Stimulated activated CD4-positive, alpha-beta T cell treated with anti-CD3 and anti-CD28 coated beads, Interleukin-2, amount 100 ng/mL, for 48 hours (primary cell): ENCODE data around the gene LRPAP1.
"Not testable (repeated sequence)": the region's sequence is repeated elsewhere in the genome, so short reads cannot be mapped to it uniquely, and the experiment has no call there.

ENCODE experiments used
- DNase-seq, 2 donors: peaks; one replicate each; pipeline ENCODE4 v3.0.0-alpha.2; 2020

Gene LRPAP1

DNA sequence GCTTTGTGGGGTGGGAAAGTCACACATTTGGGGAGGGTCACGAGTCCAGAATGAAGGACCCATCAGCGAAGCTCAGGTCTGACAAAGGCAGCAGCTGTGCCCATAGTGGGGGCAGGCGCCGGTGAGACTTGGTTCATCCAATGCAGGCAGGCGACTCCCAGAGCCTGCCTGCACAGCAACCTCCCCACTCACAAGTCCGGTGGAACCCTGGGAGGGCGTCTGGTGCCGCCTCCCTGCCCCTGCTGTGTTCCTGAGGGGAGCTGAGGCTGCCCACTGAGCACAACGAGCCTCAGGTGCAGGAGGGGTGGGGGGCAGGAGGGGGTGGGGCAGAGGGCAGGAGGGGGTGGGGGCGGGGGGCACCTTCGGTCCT lies 13.7 kb downstream of the LRPAP1 start:
- no peak for DNase-seq

DNA sequence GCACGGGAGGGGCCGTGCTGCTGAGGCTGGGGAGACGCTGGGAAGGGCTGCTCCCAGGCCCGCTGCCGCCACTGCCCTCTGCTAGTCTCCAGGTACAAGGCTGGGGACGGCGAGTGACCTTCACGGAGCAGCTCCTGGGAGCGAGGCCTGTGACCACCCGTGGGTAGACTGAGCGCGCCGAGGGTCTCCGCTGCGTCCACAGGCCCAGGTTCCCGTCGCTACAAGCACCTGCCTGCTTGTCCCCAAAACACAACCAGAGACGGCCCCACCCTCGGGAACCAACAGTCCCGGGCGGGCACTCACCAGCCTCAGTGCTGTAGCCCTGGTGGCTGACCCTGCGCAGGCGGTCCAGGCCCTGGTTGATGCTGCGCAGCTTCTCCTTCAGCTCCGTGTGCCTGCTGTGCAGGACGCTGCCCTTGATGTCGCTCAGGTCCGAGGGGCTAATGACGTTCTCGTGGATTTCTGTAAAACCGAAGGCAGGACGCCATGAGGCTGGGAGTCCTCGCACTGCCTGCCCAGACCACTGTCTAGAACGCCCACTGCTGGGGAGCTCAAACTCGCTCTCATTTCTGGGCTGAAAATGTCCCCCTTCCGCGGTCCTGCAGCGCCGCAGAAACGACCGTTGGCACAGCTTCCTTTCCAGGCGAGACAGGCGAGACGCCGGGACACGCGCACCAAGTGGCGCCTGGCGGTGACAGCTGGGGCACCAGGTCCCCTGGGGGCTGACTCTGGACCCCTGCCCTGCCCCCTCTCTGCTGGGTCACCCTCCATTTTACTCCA lies 14.3 kb downstream of the LRPAP1 start:
- no peak for DNase-seq

DNA sequence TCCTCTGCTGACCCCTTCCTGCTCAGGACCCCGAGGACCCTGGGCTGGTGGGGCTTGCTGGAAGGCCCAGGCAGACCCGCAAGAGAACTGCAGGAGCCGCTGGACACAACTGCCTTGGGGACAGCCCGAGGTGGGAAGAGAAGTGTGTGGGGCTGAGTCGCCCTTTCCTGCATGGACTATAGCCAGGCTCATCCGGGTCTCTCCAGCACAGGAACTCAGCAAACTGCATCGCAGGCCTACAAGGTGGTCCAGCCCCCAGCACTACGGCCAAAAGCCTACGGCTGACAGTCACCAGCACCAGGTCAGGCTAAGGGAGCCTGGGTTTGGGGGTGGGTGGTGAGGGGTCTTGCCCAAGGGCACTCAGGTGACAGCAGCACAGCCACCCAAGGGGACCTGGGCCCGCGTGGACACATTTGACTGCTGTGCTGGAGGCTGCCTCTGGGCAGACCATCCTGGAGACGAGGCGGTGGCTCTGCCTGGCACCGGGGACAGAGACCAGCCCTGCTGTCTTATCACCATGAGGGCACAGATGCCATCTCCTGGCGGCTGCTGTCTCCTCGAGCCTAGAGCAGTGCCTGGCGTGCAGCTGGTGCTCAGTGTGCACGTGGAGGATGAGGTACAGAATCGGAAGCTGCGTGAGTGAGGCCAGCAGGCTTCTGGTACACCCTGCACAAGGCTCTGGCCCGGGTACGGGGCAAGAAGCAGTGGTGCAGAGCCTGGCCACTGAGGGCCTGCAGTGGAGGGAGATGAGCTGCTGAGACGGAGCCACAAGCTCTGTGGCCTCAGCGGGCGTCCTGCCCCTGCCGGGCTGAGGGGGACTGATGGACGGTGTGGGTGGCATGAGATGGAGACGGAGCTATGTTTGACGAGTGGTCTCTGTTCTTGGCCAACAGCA lies 15.1 kb downstream of the LRPAP1 start:
- no peak for DNase-seq

DNA sequence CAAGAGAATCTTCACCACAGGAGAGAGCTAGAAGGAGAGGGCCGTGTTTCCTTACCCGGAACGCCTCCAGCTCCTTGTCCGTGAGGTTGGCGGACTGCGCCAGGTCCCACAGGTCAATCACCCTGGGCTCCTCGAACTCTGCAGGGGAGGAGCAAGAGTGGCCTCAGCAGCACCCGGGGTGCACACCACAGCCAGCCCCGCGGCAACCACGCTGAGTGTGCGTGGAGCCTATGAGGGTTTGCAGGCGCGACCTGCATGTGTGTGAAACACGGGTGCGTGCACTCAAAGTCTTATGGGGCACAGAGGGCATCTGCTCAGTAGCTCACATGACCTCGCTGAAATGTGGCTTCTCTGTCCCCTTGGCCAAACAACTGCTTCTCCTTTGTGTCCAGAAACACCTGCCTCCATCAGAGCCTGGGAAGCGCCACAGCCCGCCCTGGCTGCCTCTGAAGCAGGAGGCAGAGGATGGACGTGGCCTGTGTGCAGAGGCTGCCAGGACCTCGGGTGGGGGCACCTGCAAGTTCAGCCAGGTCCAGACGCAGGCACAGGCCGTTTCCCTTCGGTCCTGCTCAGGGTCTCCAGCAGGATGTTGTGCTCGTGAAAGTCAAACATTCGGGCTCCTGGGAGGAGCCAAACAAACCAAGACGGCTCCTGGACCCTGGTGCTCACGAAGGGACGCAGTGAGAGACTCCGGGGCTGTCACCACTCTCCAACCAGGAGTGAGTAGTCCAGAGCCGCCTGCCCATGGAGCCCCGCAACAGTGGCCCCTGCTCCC lies 16.0 kb downstream of the LRPAP1 start:
- DNase-seq, result no peak

DNA sequence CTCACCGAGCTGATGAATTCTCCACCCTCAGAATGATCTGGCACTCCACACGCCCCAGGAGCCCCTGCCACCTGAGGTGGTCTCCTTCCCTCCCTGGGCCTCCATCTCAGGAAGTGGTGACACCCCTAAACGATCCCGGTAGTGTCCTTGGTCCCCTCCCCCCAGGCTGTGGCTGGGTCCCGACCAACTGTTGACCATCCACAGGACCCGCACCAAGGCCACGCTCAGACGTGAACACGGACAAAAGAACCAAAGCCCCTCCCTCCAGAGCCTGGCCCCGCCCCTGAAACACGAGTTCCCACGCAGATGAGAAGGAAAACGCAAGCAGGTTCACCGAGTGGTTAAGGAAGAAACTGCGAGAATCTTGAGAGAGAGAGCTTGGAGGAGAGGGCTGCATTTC lies 16.6 kb downstream of the LRPAP1 start:
- no peak for DNase-seq

DNA sequence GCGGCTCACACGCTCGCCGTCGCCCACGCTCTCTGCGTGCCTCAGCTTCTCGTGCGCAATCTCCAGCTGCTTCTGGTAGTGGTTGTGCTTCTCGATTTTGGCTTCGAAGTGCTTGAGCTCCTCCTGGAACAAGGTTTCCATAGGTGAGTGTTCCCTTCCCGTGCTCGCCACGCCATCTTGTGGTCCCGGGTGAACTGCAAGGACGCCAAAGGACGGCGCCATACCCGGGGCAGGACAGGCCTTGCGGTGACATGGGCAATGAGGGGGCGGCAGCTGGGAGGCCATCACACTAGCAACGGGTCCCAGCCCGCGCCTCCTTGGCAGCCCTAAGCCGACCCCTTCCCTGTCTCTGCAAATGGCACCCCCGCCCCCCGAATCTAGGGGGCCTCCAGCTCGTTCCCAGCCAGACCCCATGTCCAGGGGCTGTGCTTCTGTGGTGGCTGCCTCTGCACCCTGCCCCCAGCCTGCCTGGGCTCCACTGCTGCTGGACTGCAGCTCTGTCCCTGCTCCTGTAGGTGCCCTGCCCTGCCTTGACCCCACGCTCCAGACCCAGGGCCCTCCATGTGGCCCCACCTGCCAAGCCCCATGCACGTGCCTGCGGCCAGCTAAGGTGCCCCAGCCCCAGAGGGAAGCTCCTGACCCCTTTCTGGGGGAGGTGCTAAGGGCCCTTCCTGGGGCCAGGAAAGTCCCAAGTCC lies 17.3 kb downstream of the LRPAP1 start:
- no peak for DNase-seq

DNA sequence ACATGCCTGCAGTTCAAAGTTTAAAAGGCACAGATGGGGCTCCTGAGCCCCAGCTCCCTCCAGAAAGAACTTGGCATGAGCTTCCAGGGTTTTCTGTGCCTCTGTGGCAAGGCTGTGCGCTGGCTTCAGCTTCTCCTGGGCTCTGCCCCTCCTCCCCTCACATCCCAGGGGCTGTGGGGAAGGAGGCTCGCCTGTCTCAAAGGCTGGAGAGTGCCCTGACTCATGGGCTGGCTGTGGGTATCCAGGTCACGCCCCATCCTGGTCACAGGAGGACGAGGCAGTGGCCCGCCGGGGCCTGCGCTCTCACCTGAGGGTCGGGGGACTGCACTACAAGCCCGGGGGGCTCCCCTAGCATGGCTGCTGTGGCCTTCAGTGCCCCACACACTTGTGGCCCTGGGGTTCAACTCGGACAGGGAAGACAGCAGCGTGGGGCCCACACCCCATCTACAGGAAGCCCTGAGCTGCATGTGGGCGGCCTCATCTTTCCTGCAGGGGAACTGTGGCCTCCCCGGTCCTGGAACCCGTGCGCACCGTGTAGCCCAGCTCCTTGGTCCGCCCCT lies 17.9 kb downstream of the LRPAP1 start:
- DNase-seq, result no peak

DNA sequence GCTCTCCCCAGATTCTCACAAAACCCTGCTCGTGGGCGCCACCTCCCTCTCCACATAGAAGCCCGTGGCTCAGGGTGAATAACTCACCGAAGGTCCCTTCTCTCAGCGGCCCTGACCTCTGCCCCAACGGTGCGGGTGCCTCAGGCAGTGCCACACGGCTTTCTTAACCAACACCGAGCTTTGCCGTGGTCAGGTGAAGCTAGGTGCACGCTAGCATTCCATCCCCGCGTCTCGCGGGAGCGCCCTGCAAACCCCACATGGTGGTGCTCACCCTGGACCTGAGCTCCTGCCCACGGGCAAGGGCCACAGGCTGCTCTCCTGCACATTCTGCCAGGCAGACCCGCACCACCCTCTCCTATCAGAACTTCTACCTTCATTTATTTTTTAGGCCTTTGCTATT lies 18.4 kb downstream of the LRPAP1 start:
- no peak for DNase-seq

DNA sequence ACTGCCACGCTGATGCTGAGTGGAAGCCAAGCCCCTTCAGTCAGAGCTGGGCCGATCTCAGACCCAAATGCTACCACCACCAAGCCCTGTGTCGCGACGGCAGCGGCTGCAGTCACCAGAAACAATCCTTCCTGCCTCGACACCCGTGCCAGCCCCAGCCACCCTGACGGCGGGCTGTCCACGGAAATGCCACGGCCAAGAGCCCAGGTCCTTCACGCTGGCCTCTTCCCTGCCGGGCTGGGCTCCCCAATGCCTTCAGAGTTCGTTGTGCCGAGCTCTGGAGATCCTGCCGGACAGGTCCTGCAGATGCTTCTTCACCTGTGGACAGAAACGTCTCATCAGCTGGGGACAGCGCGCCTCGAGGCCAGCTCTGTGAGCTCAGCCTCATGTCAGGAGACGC lies 19.5 kb downstream of the LRPAP1 start:
- no peak for DNase-seq

DNA sequence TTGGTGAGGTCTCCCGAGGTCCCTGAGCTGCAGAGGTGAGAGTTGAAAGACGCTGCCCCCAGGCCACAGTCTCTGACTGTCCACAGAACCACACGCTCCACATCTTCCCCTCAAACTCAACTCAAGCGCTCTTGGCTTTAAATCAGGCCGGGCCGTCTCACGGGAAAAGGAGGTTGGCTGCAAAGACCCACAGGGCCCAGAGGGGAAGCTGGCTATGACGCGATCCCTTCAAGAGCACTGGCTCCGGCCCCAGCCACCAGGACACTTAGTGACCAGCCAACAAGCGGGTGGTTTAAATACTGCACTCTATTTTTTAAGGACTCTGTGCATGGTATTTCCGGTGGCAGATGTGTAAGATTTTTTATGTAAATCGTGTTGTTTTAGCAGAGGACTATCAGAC lies 19.9 kb downstream of the LRPAP1 start:
- DNase-seq, result no peak

DNA sequence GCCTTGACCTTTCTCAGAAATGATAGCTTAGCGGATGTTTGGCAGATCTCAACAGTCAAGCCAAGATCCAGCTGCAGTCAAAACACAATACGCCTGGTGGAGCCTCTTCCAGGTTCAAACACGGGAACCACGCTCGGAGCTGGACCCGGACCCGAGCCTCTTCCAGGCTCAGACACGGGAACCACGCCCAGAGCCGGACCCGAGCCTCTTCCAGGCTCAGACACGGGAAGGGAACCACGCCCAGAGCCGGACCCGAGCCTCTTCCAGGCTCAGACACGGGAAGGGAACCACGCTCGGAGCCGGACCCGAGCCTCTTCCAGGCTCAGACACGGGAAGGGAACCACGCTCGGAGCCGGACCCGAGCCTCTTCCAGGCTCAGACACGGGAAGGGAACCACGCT lies 20.6 kb downstream of the LRPAP1 start:
- not testable (repeated sequence) for DNase-seq

DNA sequence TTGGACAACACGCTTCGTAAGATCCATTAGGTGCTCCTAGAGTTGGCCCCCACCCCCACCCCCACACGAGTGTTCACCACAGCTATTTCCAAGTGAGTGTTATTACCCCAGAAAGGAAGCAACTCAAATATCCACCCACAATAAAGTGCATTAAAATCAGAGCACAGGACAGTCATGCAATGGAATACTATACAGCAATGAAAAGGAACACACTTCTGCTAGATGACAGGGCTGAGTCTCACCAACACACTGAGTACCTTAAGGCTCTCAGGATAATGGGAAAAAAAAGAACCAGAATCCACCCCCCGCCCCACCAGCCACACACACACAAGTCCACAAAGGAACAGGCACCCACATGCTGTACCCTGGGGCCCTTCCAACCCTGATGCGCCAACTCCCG lies 21.0 kb downstream of the LRPAP1 start:
- DNase-seq, result no peak

DNA sequence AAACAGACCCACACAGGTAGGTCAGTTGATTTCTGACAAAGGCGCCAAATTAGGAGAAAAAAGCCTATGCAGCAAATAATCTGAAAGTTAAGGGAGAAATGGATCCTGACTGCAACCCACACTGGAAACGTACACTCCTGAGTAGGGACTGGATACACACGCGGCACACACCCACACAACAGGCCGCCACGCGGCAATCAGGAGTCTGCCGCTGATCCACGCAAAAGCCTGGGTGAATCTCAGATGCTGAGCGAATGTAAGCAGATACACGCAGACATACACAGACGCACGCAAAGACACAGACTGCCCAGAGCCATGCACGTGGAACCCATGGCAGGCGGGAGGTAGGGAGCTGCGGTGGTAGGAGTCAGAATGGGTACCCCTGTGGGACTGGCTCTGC lies 21.7 kb downstream of the LRPAP1 start:
- no peak for DNase-seq

DNA sequence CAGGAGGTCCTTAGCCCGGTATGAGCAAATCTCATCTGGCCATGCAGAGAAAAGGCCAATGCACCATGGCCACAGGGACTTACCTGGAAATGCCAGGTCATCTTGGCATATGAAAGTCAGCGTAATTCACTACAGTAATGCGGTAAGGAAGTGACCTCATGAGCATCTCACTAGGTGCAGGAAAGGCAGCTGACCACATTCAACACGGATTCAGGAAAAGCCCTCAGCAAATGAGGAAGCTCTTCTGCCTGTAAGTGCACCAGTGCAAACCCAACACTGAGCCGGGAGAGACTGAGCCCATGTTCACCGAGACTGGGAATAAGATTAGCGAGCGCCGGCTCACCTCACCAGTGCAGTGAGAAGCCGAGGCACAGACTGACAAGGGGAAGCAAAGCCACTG lies 23.7 kb downstream of the LRPAP1 start:
- no peak for DNase-seq

DNA sequence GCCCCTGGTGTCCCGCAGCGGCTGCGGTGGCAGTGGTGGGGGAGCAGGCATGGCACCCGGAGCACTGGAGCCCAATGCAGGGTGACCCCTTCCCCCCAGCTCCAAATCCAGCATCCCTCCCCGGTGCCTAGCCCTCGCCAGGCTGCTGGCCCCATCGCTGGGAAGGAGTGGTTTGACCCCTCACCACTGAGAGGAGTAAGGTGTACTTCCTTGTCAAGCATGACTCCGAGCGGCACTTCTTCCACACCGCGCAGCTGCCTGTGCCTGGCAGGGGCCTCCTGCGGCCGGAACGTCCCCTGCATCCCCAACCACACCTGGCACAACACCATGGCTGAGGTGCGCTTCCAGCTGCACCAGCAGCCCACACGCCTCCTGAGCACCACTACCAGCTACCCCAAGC lies 27.0 kb downstream of the LRPAP1 start:
- DNase-seq, result no peak

DNA sequence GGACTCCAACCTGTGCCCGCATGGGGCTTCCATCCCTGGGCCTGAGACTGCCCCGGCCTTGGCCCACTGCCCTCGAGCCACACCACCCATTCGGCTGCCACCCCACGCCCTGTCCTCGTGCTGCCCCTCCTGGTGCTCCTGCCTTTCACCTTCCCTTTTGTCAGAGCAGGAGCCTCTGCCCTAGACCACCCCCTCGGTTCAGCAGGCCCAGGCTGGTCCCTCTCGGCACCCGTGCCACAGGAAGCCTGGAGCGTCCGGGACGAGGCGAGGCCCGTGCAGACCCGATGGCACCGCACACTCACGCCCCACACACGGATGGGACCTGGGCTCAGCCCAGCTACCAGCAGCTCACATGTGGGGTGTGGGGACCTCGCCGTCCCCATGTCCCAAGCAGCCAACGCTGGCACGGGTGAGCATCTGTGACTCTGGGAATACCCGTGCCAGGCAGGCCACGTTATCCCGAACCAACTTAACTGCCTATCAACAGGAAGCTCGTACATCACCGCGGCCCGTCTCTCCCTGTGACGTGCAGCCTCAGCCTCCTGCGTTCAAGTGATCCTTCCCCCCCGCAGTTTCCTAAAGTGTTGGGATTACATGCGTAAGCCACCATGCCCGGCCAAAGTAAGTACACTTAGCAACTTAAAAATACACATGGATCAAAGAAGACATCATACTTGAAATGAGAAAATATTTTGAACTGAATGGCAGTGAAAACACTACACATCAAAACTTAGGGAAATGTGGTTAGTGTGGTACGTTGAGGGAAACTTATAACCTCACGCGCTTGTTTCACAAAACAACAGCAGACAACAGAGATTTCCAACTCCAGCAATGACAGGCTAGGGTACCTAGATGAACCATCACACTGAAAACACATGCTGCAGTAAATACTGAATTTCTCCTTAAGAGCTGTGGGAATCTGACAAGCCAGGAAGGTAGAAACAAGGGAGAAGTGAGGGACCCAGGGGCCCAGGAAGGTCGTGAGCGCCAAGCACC lies 29.0 kb downstream of the LRPAP1 start:
- no peak for DNase-seq

DNA sequence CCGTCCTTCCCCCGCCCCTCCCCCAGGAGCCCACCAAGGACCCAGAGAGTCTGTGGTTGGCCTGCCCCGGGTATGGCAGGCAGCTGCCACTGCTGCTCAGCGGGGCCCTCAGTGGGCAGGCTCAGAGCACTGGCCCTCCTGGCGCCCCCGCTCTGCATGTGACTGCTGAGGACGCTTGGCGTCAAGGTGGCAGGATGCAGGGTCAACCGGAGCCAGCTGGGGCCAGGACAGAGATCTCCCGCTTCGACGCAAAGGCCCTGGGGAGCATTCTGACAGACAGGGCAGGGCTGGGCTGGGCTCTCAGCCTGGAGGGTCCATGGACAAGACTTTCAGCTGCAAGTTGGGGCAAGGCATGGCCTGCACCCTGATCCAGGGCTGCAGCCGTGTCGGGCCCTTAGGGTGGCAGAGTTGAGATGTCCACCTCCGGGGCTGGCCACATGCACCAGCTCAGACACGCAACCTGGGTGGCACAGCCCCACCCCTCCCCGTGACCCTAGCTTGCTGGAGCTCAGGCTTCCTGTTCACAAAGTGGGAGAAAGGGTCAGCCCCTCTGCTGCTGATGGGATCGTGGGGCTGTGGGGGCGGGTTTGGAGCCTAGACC lies 30.3 kb downstream of the LRPAP1 start:
- no peak for DNase-seq

DNA sequence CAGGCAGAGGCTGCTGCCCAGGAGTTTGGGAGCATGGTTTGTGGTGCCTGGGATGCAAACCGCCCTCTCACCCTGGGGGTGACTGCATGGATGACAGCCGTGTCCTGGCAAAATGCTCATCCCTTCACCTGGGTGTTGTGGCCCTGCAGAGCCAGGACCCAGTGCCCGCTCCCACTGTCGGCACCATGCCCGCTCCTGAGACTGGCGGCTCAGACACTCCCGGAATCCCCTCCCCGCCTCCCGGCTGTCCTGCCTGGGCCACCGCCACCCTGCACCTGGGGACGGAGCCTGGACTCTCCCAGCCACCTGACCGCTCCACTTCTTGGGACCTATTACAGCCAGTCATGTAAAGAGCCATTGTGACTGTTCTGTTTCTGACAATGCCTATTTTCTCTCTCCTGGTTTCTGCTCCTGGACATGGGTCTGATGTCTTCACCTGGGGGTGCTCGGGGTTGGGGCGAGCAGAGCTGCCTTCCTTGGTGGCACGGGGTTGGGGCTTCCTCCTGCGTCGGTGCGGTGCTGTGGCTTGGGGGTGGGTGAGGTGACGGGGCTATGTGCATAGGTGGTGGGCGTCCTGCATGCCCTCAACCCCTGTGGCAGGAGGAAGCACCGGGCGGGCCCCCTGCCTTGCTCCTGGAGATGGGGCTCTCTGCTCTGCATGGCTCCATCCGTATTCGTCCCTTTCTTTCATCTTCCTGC lies 30.9 kb downstream of the LRPAP1 start:
- no peak for DNase-seq

DNA sequence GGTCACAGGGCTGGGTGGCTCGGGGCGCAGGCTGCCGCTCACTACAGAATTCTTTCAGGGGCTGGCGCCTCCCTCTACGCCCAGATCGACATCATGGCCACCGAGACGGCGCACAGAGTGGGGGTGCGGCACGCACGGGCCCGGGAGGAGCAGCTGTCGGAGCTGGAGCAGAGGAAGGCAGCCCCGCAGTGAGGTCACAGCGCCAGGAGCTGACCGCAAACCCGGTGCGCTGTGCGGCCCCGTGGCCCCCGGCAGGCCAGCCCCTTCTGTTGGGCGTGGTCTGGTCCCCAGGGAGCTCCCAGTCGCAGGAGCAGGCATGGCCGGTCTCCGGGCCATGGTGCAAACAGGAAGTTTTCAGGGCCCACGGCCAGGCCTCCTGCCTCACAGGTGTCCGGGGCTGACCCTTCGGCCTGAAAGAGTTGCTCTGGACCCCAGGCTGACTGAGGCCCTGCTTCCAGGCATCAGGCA lies 31.6 kb downstream of the LRPAP1 start:
- no peak for DNase-seq

DNA sequence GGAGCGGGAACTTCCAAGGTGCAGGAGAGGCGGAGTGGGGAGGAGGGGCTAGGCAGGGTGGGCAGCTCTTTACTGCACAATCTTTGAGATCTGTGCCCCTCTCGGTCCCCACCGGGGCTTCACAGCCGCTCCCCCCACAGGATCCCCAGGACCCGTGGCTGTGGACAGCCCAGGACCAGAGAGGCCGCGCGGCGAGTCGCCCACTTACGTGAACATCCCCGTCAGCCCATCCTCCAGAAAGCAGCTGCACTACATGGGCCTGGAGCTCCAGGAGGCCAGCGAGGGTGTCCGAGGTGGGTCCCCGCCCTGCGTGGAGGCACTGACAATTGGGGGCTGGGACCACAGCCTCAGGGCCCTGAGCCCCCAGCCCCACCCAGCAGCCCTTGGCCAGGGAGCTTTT lies 32.1 kb downstream of the LRPAP1 start:
- no peak for DNase-seq
